Measurements from ENCODE around the gene SRSF5.

SRSF5 gene

DNA sequence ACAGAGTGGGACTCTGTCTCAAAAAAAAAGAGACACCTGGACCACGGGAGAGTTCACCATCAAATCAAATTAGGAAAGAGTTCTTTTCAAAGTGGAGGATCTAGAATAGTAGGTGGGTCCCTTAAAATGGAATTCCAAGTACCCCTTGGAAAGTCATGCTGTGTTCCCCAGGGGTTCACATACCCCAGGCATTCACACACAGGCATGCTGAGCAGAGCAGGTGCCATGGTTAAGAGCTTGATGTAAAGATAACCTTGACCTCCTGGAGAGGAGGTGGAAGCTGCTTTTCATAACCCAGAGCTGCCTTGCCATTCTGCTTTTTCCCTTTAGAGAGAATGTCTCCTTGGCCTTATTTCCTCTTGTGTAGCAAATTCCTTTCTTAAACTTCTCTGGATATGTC is 14.2 kb upstream of the SRSF5 start:
- Histone ChIP-seq H3K9ac (ENCODE audit: low read depth, low read length) (no peak overlapping the region), H3K4me3 (ENCODE audit: low read length) (no peak overlapping the region), H3K27me3 (ENCODE audit: control insufficient read depth, insufficient read depth, low read length) (peaks cover 4% of the 10 kb centered on the region), H3K9me3 (replicated peaks; ENCODE audit: low read length) (no peaks in the 10 kb centered on the region), H3K36me3 (ENCODE audit: insufficient read depth, low read length) (no peaks in the 10 kb centered on the region), H3K4me2 (ENCODE audit: low read length) (no peak overlapping the region), H3K4me1 (ENCODE audit: control insufficient read depth, insufficient read depth, low read length) (no peaks in the 10 kb centered on the region)

DNA sequence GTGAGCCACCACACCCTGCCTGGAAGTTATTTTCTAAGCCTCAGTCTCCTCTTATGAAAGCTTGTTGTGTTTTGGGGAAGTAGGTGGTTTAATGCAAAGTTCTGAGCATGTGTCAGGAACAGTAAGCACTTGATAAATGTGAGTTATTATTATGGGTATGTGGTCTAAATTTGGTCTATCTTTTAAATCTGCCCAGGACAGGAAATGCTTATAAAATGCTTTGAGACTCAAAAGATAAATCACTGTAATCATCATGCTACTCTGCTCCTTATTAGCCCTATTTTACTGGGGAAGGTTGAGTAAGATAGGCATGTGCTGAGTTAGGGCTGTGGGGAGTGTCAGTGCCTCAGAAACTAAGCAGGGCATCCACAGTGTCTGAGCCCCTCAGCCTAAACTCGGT is 13.1 kb upstream of the SRSF5 start:
- no peaks in the 10 kb centered on the region for H3K9me3 ChIP-seq (replicated peaks; ENCODE audit: low read length)

DNA sequence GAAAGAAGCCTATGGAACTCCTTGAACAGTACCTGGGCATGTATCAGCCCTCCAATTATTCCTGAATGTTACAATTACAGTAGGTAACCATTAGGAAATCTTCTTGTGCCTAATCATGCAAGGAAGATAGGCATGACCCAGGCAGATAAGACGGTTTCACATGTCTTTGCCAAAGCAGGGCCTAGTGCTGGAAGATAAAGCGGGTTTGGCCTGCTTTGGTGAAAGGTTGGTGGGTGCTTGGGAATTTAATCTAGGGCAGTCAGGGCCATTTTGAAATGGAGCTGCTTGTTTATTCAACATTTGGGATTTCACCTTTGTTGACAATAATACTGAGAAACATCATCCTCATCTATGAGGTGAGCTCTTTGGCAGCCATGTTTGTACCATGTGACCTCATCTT is 12.5 kb upstream of the SRSF5 start:
- Histone ChIP-seq H3K27me3 (ENCODE audit: control insufficient read depth, insufficient read depth, low read length) (peaks cover 4% of the 10 kb centered on the region), H3K9ac (ENCODE audit: low read depth, low read length) (no peak overlapping the region), H3K4me2 (ENCODE audit: low read length) (no peak overlapping the region), H3K9me3 (replicated peaks; ENCODE audit: low read length) (no peaks in the 10 kb centered on the region), H3K4me3 (ENCODE audit: low read length) (no peak overlapping the region), H3K36me3 (ENCODE audit: insufficient read depth, low read length) (no peaks in the 10 kb centered on the region), H3K4me1 (ENCODE audit: control insufficient read depth, insufficient read depth, low read length) (no peaks in the 10 kb centered on the region)

More for the DNA sequence above, 13.1 kb upstream of the SRSF5 start:
- H3K9ac ChIP-seq (ENCODE audit: low read depth, low read length), result no peak overlapping the region
- H3K4me2 ChIP-seq (ENCODE audit: low read length), result no peak overlapping the region
- H3K4me3 ChIP-seq (ENCODE audit: low read length), result no peak overlapping the region
- peaks cover 4% of the 10 kb centered on the region for H3K27me3 ChIP-seq (ENCODE audit: control insufficient read depth, insufficient read depth, low read length)
- H3K4me1 ChIP-seq (ENCODE audit: control insufficient read depth, insufficient read depth, low read length), result no peaks in the 10 kb centered on the region
- H3K36me3 ChIP-seq (ENCODE audit: insufficient read depth, low read length), result no peaks in the 10 kb centered on the region

DNA sequence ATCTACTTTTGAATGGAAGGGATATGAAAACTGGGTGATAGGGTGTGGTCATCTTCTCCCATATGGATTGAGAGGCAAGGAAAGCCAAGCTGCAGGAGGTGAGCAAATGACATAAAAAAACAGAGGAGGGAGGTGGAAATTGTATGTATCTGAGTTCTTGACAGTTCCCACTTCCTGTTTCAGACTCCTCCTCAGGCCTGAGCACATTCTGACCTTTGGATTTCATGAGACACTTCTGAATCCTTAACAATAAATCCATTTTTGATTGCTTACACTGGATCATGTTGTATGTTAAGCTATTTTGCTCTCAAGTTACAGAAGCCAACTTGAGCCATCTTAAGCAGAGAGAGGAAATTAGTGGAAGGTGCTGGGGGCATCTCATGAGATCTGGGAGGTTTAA is 11.6 kb upstream of the SRSF5 start:
- no peak overlapping the region for H3K4me3 ChIP-seq (ENCODE audit: low read length)
- no peaks in the 10 kb centered on the region for H3K9me3 ChIP-seq (replicated peaks; ENCODE audit: low read length)
- no peak overlapping the region for H3K4me2 ChIP-seq (ENCODE audit: low read length)
- H3K9ac ChIP-seq (ENCODE audit: low read depth, low read length), result no peak overlapping the region
- H3K4me1 ChIP-seq (ENCODE audit: control insufficient read depth, insufficient read depth, low read length), result no peaks in the 10 kb centered on the region
- H3K27me3 ChIP-seq (ENCODE audit: control insufficient read depth, insufficient read depth, low read length), result peaks cover 4% of the 10 kb centered on the region
- H3K36me3 ChIP-seq (ENCODE audit: insufficient read depth, low read length), result no peaks in the 10 kb centered on the region

DNA sequence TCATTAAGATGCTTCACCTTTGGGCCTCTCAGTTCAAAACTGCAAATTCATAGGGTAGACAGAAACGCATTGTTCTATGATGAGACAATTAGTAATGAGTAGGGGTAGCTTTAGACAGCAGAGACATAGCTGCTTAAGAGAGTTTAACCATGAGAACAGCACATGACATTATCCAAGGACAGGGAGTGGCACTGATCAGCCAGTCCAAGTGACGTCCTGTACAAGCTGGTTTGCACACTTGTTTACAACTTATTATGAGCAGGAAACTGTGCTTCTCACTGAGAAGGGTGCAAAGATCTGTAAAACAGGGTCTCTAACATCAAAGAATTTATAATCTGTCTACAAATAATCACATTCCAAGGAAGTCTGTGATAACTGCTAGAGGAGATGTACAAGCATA is 11.2 kb upstream of the SRSF5 start:
- H3K4me2 ChIP-seq (ENCODE audit: low read length), result no peak overlapping the region
- H3K9me3 ChIP-seq (replicated peaks; ENCODE audit: low read length), result no peaks in the 10 kb centered on the region
- no peaks in the 10 kb centered on the region for H3K36me3 ChIP-seq (ENCODE audit: insufficient read depth, low read length)
- H3K27me3 ChIP-seq (ENCODE audit: control insufficient read depth, insufficient read depth, low read length), result peaks cover 4% of the 10 kb centered on the region
- H3K4me3 ChIP-seq (ENCODE audit: low read length), result no peak overlapping the region
- H3K9ac ChIP-seq (ENCODE audit: low read depth, low read length), result no peak overlapping the region
- H3K4me1 ChIP-seq (ENCODE audit: control insufficient read depth, insufficient read depth, low read length), result no peaks in the 10 kb centered on the region

DNA sequence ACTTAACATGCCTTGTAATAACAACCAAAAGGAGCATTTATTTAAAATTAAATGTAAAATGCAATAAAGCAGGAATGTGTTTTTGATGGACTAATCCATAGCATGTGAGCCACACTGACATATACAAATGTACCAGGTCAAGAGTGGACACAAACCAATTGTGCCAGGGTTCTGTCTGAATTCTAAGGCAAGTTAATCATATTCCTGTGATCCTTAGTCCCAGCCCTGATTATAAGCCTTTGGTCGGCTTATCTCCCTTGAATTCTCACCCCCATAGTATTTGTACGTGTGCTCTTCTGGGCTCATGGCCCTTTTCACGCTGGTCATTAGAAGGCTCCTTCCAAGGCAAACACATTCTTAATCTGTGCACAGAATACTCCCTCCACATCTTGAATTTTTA is 10.6 kb upstream of the SRSF5 start:
- Histone ChIP-seq H3K4me3 (ENCODE audit: low read length) (no peak overlapping the region), H3K9ac (ENCODE audit: low read depth, low read length) (no peak overlapping the region), H3K9me3 (replicated peaks; ENCODE audit: low read length) (no peaks in the 10 kb centered on the region), H3K36me3 (ENCODE audit: insufficient read depth, low read length) (no peaks in the 10 kb centered on the region), H3K27me3 (ENCODE audit: control insufficient read depth, insufficient read depth, low read length) (peaks cover 4% of the 10 kb centered on the region), H3K4me2 (ENCODE audit: low read length) (no peak overlapping the region), H3K4me1 (ENCODE audit: control insufficient read depth, insufficient read depth, low read length) (no peaks in the 10 kb centered on the region)

DNA sequence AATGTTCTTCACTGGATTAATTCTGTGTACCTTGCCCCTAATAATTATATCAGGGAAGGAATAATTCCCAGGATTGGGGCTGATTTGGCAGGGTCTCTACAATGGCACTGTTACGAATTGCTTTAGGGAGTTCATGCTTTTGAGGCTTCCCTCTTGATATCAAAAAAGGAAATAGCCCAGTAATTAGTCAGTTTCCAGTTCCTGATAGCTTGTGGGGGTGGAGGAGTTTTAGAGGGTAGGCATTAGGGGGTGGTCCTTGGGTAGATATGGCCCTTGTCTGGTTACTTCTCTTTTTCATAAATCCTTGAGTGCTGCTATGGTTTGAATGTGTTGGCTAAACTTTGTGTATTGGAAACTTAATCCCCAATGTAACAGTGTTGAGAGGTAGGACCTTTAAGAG is 6.1 kb upstream of the SRSF5 start:
- Histone ChIP-seq H3K36me3 (ENCODE audit: insufficient read depth, low read length) (no peaks in the 10 kb centered on the region), H3K4me2 (ENCODE audit: low read length) (no peak overlapping the region), H3K4me1 (ENCODE audit: control insufficient read depth, insufficient read depth, low read length) (no peaks in the 10 kb centered on the region), H3K9me3 (replicated peaks; ENCODE audit: low read length) (no peaks in the 10 kb centered on the region), H3K27me3 (ENCODE audit: control insufficient read depth, insufficient read depth, low read length) (no peaks in the 10 kb centered on the region), H3K9ac (ENCODE audit: low read depth, low read length) (no peak overlapping the region), H3K4me3 (ENCODE audit: low read length) (no peak overlapping the region)

DNA sequence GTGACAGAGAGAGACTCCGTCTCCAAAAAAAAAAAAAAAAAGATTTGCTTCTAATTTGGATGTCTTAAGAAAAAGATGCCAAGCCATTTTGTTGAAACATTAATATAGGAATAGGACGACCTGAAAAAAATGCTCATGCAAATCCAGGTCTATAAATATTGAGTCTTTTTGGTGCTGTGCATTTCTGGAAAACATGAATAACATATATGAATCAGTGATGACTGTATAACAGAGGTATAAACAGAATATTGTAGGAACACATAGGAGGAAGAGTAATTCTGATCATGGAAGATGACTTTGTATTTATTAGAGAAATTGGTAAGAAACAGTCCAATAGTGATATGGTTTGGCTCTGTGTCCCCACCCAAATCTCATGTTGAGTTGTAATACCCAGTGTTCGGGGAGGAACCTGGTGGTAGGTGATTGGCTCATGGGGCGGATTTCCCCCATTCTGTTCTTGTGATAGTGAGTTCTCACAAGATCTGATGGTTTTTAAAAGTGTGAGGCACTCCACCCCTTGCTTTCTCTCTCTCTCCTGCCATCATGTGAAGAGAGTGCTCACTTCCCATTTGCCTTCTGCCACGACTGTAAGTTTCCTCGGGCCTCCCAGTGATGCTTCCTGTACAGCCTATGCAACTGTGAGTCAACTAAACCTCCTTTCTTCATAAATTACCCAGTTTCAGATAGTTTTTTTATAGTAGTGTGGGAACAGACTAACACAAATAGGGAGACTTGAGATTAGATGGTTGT is 3.0 kb upstream of the SRSF5 start:
- Histone ChIP-seq H3K9ac (ENCODE audit: low read depth, low read length) (no peak overlapping the region), H3K36me3 (ENCODE audit: insufficient read depth, low read length) (peaks cover 17% of the 10 kb centered on the region)

DNA sequence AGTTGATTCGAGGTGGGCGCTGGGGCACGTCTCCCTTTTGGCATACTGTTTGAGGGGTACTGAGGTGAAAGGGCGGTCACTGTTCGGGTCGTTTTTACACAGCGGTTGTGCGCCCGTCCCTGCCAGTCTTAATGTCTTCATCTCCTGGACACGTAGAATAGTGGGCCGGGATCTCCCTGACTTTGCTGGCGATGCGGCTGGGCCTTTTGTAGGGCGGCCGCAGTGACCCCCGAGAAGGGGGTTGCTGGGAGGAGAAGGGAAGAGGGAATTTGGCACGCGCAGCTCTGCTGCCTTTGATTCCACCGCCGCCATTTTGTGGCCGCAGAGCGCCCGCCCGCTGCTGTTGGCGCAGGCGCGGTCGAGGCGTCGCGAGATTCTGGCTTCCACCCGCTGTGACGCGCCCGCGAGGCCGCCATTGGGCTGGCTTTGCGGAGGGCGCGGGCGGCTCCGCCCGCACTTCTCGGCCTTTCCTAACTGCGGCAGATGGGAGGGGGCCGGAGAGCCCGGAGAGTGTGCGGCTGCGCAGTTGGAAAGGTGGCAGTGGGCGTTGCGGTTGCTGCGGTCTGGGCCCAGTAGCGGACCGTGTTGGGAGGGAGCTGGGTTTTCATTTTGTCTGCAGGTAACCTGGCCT is 542 bp downstream of the SRSF5 start:
- H3K27me3 ChIP-seq (ENCODE audit: control insufficient read depth, insufficient read depth, low read length), result no peaks in the 10 kb centered on the region
- H3K36me3 ChIP-seq (ENCODE audit: insufficient read depth, low read length), result peaks cover 52% of the 10 kb centered on the region
- no peaks in the 10 kb centered on the region for H3K9me3 ChIP-seq (replicated peaks; ENCODE audit: low read length)
- peak overlapping the region; percentile 87 for H3K4me2 ChIP-seq (ENCODE audit: low read length)
- peak overlapping the region; percentile 100 for H3K9ac ChIP-seq (ENCODE audit: low read depth, low read length)
- peaks cover 14% of the 10 kb centered on the region for H3K4me1 ChIP-seq (ENCODE audit: control insufficient read depth, insufficient read depth, low read length)
- peak overlapping the region; percentile 96 for H3K4me3 ChIP-seq (ENCODE audit: low read length)

More for the DNA sequence above, 3.0 kb upstream of the SRSF5 start:
- H3K4me2 ChIP-seq (ENCODE audit: low read length), result no peak overlapping the region
- no peak overlapping the region for H3K4me3 ChIP-seq (ENCODE audit: low read length)
- peaks cover 12% of the 10 kb centered on the region for H3K4me1 ChIP-seq (ENCODE audit: control insufficient read depth, insufficient read depth, low read length)
- no peaks in the 10 kb centered on the region for H3K27me3 ChIP-seq (ENCODE audit: control insufficient read depth, insufficient read depth, low read length)
- H3K9me3 ChIP-seq (replicated peaks; ENCODE audit: low read length), result no peaks in the 10 kb centered on the region

DNA sequence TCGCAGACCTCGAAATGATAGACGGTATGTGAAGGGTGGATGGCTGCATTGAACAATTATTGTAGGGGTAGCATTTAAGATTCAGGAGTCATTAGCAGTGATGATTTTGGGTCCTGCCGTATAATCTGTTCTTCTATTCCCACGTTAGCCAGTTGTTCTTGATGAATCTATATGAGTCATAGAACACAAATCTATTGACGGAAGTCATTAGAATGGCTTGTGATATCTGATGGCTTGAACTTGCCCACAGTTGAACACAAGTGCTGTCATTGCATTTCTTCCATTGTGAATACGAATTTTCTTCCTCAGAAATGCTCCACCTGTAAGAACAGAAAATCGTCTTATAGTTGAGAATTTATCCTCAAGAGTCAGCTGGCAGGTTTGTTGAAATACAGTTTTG is 1.9 kb downstream of the SRSF5 start:
- Histone ChIP-seq H3K36me3 (ENCODE audit: insufficient read depth, low read length) (peaks cover 66% of the 10 kb centered on the region), H3K4me1 (ENCODE audit: control insufficient read depth, insufficient read depth, low read length) (peaks cover 14% of the 10 kb centered on the region), H3K9me3 (replicated peaks; ENCODE audit: low read length) (no peaks in the 10 kb centered on the region), H3K27me3 (ENCODE audit: control insufficient read depth, insufficient read depth, low read length) (no peaks in the 10 kb centered on the region), H3K4me3 (ENCODE audit: low read length) (peak overlapping the region; percentile 96), H3K9ac (ENCODE audit: low read depth, low read length) (peak overlapping the region; percentile 100), H3K4me2 (ENCODE audit: low read length) (peak overlapping the region; percentile 87)

DNA sequence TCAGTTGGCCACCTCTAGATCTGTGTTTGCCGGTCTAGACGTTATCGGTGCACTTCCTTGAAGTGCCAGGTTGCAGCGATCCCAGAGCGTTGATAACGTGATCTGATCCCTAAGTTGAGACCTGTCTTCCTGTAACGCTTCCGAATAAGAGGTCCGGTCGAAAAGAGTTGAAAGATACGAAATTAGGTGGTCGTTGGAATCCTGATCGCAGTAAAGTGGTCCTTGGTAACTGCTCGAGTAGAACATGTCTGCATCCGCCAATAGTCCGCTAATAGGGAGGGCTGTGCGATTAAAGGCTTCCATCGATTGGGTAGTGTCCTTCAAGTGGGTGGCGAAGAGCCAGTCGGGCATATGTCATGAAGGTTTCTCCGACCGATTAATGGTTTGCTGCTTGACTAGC is 2.7 kb downstream of the SRSF5 start:
- Histone ChIP-seq H3K36me3 (ENCODE audit: insufficient read depth, low read length) (peaks cover 73% of the 10 kb centered on the region), H3K4me1 (ENCODE audit: control insufficient read depth, insufficient read depth, low read length) (peaks cover 14% of the 10 kb centered on the region), H3K9me3 (replicated peaks; ENCODE audit: low read length) (no peaks in the 10 kb centered on the region), H3K4me3 (ENCODE audit: low read length) (no peak overlapping the region), H3K4me2 (ENCODE audit: low read length) (peak overlapping the region; percentile 16), H3K27me3 (ENCODE audit: control insufficient read depth, insufficient read depth, low read length) (no peaks in the 10 kb centered on the region), H3K9ac (ENCODE audit: low read depth, low read length) (no peak overlapping the region)

DNA sequence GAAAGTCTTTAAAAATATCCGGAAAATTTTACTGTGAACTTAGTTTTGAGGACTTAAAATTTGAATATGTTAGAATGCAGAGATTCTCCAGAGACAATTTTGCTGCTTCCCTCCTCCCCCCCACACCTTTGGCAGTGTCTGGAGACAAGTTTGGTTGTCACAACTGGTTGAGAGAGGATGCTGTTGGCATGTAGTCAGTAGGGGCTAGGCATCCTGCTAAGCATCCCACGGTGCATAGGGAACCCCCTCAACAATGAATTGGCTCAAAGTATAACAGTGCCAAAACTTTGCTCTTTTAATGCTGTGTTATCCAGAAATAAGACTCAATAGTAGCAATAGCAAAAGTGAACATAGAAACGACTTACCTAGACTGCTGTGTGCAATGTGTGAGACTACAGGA is 3.6 kb downstream of the SRSF5 start:
- H3K27me3 ChIP-seq (ENCODE audit: control insufficient read depth, insufficient read depth, low read length), result no peaks in the 10 kb centered on the region
- no peak overlapping the region for H3K4me2 ChIP-seq (ENCODE audit: low read length)
- peaks cover 14% of the 10 kb centered on the region for H3K4me1 ChIP-seq (ENCODE audit: control insufficient read depth, insufficient read depth, low read length)
- H3K4me3 ChIP-seq (ENCODE audit: low read length), result no peak overlapping the region
- peaks cover 82% of the 10 kb centered on the region for H3K36me3 ChIP-seq (ENCODE audit: insufficient read depth, low read length)
- no peak overlapping the region for H3K9ac ChIP-seq (ENCODE audit: low read depth, low read length)
- no peaks in the 10 kb centered on the region for H3K9me3 ChIP-seq (replicated peaks; ENCODE audit: low read length)

Measured in skeletal muscle satellite cell (primary cell).